IMR-90 (cell line): ENCODE results near the gene IL2RG. TPM values are rescaled to one million over a fixed set of nuclear protein-coding genes. Genes with fewer than 3 reads are reported as not detected.
A peak's percentile ranks its signal among the peaks of the same experiment; 100 is the strongest.

Experiments
- ATAC-seq: fragments of 200-7000 bp; cut with Tn5 transposase; 2 replicates; pipeline ENCODE4 v1.9.1; 2020; ENCODE audit warnings: low read depth, mild to moderate bottlenecking, moderate library complexity
- BruUV-seq: library from RNA; stranded (reverse); fragments of 400-500 nt; replicated peaks from 2 replicates; lab custom pipeline; 2021; lab: Mats Ljungman, UMichigan
- CTCF ChIA-PET: fragments of 300-600 bp; formaldehyde crosslinking; extraction: SDS; loops from one replicate; lab custom pipeline; 2021; ENCODE audit warnings: antibody characterized with exemption; lab: Yijun Ruan, JAX
- POLR2A ChIA-PET: fragments of 300-600 bp; sonication (Branson Sonifier 250); formaldehyde crosslinking; loops from one replicate; lab custom pipeline; 2022; ENCODE audit warnings: antibody characterized with exemption; ENCODE audit not compliant: unreplicated experiment; lab: Charles Lee
- DNase-seq: peaks from one replicate; pipeline ENCODE4 v3.0.0; 2013
- H2AFZ ChIP-seq: replicated peaks from 2 replicates; pipeline ENCODE3; 2013; ENCODE audit warnings: low read length, mild to moderate bottlenecking; ENCODE audit not compliant: poor library complexity
- H2AK5ac ChIP-seq: 2 replicates; pipeline ENCODE4 v1.6.1; 2013; ENCODE audit warnings: low read depth, low read length, inconsistent platforms
- H2AK9ac ChIP-seq: replicated peaks from 2 replicates; pipeline ENCODE3; 2013; ENCODE audit warnings: mild to moderate bottlenecking, low read depth, low read length, moderate library complexity; ENCODE audit not compliant: poor library complexity
- H2BK120ac ChIP-seq: 2 replicates; pipeline ENCODE4 v1.6.1; 2013; ENCODE audit warnings: low read depth, low read length, inconsistent platforms
- H2BK15ac ChIP-seq: 3 replicates; pipeline ENCODE4 v1.6.1; 2013; ENCODE audit warnings: low read depth, low read length, inconsistent platforms
- H2BK20ac ChIP-seq: 2 replicates; pipeline ENCODE4 v1.6.1; 2013; ENCODE audit warnings: low read depth, mild to moderate bottlenecking, inconsistent platforms, low read length, moderate library complexity
- H2BK5ac ChIP-seq: 2 replicates; pipeline ENCODE4 v1.6.1; 2013; ENCODE audit warnings: mild to moderate bottlenecking, low read depth, low read length, inconsistent platforms; ENCODE audit not compliant: poor library complexity, severe bottlenecking
- H3K14ac ChIP-seq: replicated peaks from 2 replicates; pipeline ENCODE4 v1.6.1; 2013; ENCODE audit warnings: low read depth, low read length, inconsistent platforms
- H3K18ac ChIP-seq: 2 replicates; pipeline ENCODE4 v1.6.1; 2013; ENCODE audit warnings: low read depth, low read length, control low read depth
- H3K23ac ChIP-seq: 2 replicates; pipeline ENCODE4 v1.6.1; 2013; ENCODE audit warnings: low read depth, low read length, inconsistent platforms
- H3K27ac ChIP-seq: 2 replicates; pipeline ENCODE4 v1.5.1; 2013; ENCODE audit warnings: mild to moderate bottlenecking, control low read depth, low read length; ENCODE audit not compliant: insufficient read depth
- H3K27me3 ChIP-seq: 2 replicates; pipeline ENCODE4 v1.6.1; 2013; ENCODE audit warnings: low read length; ENCODE audit not compliant: control insufficient read depth, insufficient read depth
- H3K36me3 ChIP-seq: 2 replicates; pipeline ENCODE4 v1.6.1; 2013; ENCODE audit warnings: low read length, mixed read lengths; ENCODE audit not compliant: control insufficient read depth, insufficient read depth
- H3K4ac ChIP-seq: 2 replicates; pipeline ENCODE4 v1.6.1; 2013; ENCODE audit warnings: low read depth, low read length, inconsistent platforms
- H3K4me1 ChIP-seq: 2 replicates; pipeline ENCODE4 v1.6.1; 2013; ENCODE audit warnings: low read length, mixed read lengths; ENCODE audit not compliant: control insufficient read depth, insufficient read depth
- H3K4me2 ChIP-seq: 2 replicates; pipeline ENCODE4 v1.6.1; 2013; ENCODE audit warnings: low read depth, mild to moderate bottlenecking, control low read depth, low read length, moderate library complexity
- H3K4me3 ChIP-seq: 2 replicates; pipeline ENCODE4 v1.5.1; 2013; ENCODE audit warnings: low read depth, mild to moderate bottlenecking, control low read depth, low read length, moderate library complexity; ENCODE audit not compliant: insufficient read depth
- H3K56ac ChIP-seq: 2 replicates; pipeline ENCODE4 v1.6.1; 2013; ENCODE audit warnings: low read length, inconsistent platforms; ENCODE audit not compliant: insufficient read depth; ENCODE audit errors: extremely low read depth
- H3K79me1 ChIP-seq, 2 experiments: 2 replicates each; pipeline ENCODE4 v1.6.1; 2013; ENCODE audit warnings: low read length in 2 of 2, inconsistent platforms in 1 of 2, low read depth in 1 of 2
- H3K9ac ChIP-seq: 2 replicates; pipeline ENCODE4 v1.6.1; 2013; ENCODE audit warnings: low read depth, low read length, control low read depth
- H3K9me1 ChIP-seq: 2 replicates; pipeline ENCODE4 v1.6.1; 2013; ENCODE audit warnings: low read length, inconsistent platforms; ENCODE audit not compliant: insufficient read depth
- H3K9me3 ChIP-seq: 2 replicates; pipeline ENCODE4 v1.6.1; 2013; ENCODE audit warnings: low read length; ENCODE audit not compliant: control insufficient read depth, insufficient read depth
- H4K20me1 ChIP-seq: 2 replicates; pipeline ENCODE4 v1.6.1; 2013; ENCODE audit warnings: low read length, inconsistent platforms; ENCODE audit not compliant: insufficient read depth
- H4K5ac ChIP-seq: 2 replicates; pipeline ENCODE4 v1.6.1; 2013; ENCODE audit warnings: mild to moderate bottlenecking, low read depth, low read length, control low read depth
- H4K8ac ChIP-seq, 2 experiments: 2 replicates each; pipeline ENCODE4 v1.6.1; 2013; ENCODE audit warnings: low read depth in 2 of 2, low read length in 2 of 2, control low read depth in 1 of 2, inconsistent platforms in 1 of 2
- H4K91ac ChIP-seq: 2 replicates; pipeline ENCODE4 v1.6.1; 2013; ENCODE audit warnings: low read depth, low read length, inconsistent platforms; ENCODE audit not compliant: insufficient read depth
- BHLHE40 ChIP-seq: fragments of 150-350 bp; IDR thresholded peaks from 2 replicates; pipeline ENCODE4 v1.6.1; 2016; ENCODE audit warnings: mild to moderate bottlenecking, low read depth, low read length
- CEBPB ChIP-seq: IDR thresholded peaks from 2 replicates; pipeline ENCODE4 v1.6.1; 2012; ENCODE audit warnings: low read depth, low read length, improper control_type of control experiment
- CHD1 ChIP-seq: IDR thresholded peaks from 2 replicates; pipeline ENCODE4 v1.6.1; 2012; ENCODE audit warnings: low read depth, low read length, improper control_type of control experiment
- FOS ChIP-seq: fragments of 150-350 bp; IDR thresholded peaks from 2 replicates; pipeline ENCODE4 v1.6.1; 2016; ENCODE audit warnings: low read depth, low read length
- MAFK ChIP-seq: IDR thresholded peaks from 2 replicates; pipeline ENCODE4 v1.6.1; 2012; ENCODE audit warnings: low read depth, low read length, improper control_type of control experiment
- MAZ ChIP-seq: IDR thresholded peaks from 2 replicates; pipeline ENCODE4 v1.6.1; 2012; ENCODE audit warnings: low read depth, mild to moderate bottlenecking, low read length, improper control_type of control experiment, moderate library complexity, borderline replicate concordance
- MXI1 ChIP-seq: IDR thresholded peaks from 2 replicates; pipeline ENCODE4 v1.6.1; 2012; ENCODE audit warnings: low read depth, mild to moderate bottlenecking, low read length, moderate library complexity, borderline replicate concordance
- NFE2L2 ChIP-seq: fragments of 150-350 bp; IDR thresholded peaks from 2 replicates; pipeline ENCODE4 v1.6.1; 2016; ENCODE audit warnings: low read depth, mild to moderate bottlenecking, low read length
- POLR2A ChIP-seq: IDR thresholded peaks from 2 replicates; pipeline ENCODE4 v1.6.1; 2012; ENCODE audit warnings: mild to moderate bottlenecking, low read depth, low read length
- RAD21 ChIP-seq: IDR thresholded peaks from 2 replicates; pipeline ENCODE4 v1.6.1; 2012; ENCODE audit warnings: low read length, improper control_type of control experiment
- RFX5 ChIP-seq: IDR thresholded peaks from 2 replicates; pipeline ENCODE4 v1.8.0; 2012; ENCODE audit warnings: low read depth, mild to moderate bottlenecking, low read length, moderate library complexity
- SMC3 ChIP-seq: fragments of 150-350 bp; IDR thresholded peaks from 2 replicates; pipeline ENCODE4 v1.6.1; 2016; ENCODE audit warnings: low read depth, mild to moderate bottlenecking, antibody characterized with exemption, low read length, moderate library complexity
- WGBS, 2 experiments: methylation state at CpG; one replicate each; pipeline versions ENCODE4 v1.1.5 to v1.1.7; 2013; ENCODE audit warnings: missing lambda C conversion rate in 2 of 2; ENCODE audit not compliant: insufficient read length in 1 of 2; ENCODE audit errors: extremely low coverage in 2 of 2; 5-methylcytosine and 5-hydroxymethylcytosine counted together
- dilution Hi-C: fragments of 300-500 bp; cut with HindIII; formaldehyde crosslinking; loops from one replicate; pipeline ENCODE4 v1.14.3; 2018; ENCODE audit warnings: low sequenced_read_pairs; ENCODE audit not compliant: unreplicated experiment
- in situ Hi-C: fragments of 300-500 bp; cut with MboI; formaldehyde crosslinking; loops from 3 replicates; pipeline ENCODE4 v1.14.3; 2019; ENCODE audit warnings: low sequenced_read_pairs, inconsistent platforms, mixed read lengths
- intact Hi-C: fragments of 100-400 bp; cut with micrococcal nuclease; formaldehyde crosslinking; loops from 2 replicates; pipeline ENCODE4 v1.10.0; 2022
- polyA plus RNA-seq, 3 experiments: library from polyadenylated mRNA; depleted of rRNA; stranded (reverse); fragments of >200 nt; gene quantifications; 2 replicates each; pipeline ENCODE4 v1.2.3, GENCODE V29; 2012; ENCODE audit warnings: low replicate concordance in 1 of 3
- total RNA-seq: library from RNA; depleted of rRNA; stranded (reverse); fragments of >200 nt; gene quantifications from 2 replicates; pipeline ENCODE4 v1.2.3, GENCODE V29; 2012
- TF ChIP-seq, protein P1 (sequence below): fragments of 150-350 bp; IDR thresholded peaks from 2 replicates; pipeline ENCODE4 v1.6.1; 2016; ENCODE audit warnings: low read depth, mild to moderate bottlenecking, low read length, moderate library complexity, borderline replicate concordance
- TF ChIP-seq, protein P2 (sequence below): conservative IDR thresholded peaks from 2 replicates; pipeline ENCODE4 v1.5.1; 2012; ENCODE audit warnings: mild to moderate bottlenecking, low read depth, low read length, improper control_type of control experiment
- TF ChIP-seq, protein P3 (sequence below): fragments of 150-350 bp; IDR thresholded peaks from 2 replicates; pipeline ENCODE4 v1.6.1; 2017; ENCODE audit warnings: mild to moderate bottlenecking, antibody characterized with exemption, low read length, low read depth

Gene IL2RG
- total and polyA plus RNA-seq, 2 of the 4 experiments (the other 2 are of a cell fraction): not detected

DNA sequence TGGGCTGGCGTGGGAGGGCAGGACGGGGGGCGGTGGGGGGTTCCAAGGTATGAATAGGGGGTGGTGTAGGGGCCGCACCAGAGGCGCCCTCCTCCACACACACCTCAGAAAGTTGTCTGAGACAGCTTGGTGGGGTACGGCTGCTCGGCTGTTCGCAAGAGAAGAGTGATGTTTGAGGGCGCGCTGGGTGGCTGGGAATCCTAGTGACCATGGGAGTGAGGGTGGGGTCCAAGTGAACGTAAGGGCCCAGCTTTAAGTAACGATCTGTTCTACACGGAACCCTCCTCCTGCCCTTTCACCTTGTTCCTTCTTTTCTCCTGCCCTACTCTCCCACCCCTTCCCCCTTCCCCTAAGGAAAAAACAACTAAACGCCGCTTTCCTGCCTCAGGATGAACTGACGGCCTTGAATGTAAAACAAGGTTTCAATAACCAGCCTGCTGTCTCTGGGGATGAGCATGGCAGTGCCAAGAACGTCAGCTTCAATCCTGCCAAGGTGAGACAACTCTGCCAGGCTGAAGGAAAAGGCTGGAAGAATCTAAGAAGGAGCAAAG lies 7.7 kb upstream of the IL2RG start:
- Histone ChIP-seq H3K79me1 (peaks cover 0 to 13% of the 10 kb centered on the region in 2 experiments; a peak in 2 of 4 replicates), H4K8ac (peak overlapping the region in 1 of 2 experiments; percentile 76; a peak in 1 of 4 replicates), H3K14ac (peak overlapping the region; percentile 83), H4K5ac (no peak overlapping the region), H2AFZ (peak overlapping the region; percentile 84), H3K4me3 (peak overlapping the region; percentile 71), H3K27ac (peak overlapping the region; percentile 85), H3K27me3 (peaks cover 2% of the 10 kb centered on the region; the same call in 1 of the 2 replicates), H4K91ac (peak overlapping the region; percentile 53), H3K23ac (peak overlapping the region; percentile 68), H2AK5ac (peak overlapping the region; percentile 66), H4K20me1 (no peaks in the 10 kb centered on the region), H2BK5ac (peak overlapping the region; percentile 25), H3K56ac (no peak overlapping the region; the same call in 1 of the 2 replicates), H3K9ac (peak overlapping the region; percentile 90), H2AK9ac (peak overlapping the region; percentile 89), H3K18ac (no peak overlapping the region), H2BK15ac (no peak overlapping the region), H3K9me1 (peaks cover 7% of the 10 kb centered on the region), H3K4ac (peak overlapping the region; percentile 72), H3K4me2 (peak overlapping the region; percentile 85), H3K9me3 (no peaks in the 10 kb centered on the region), H2BK20ac (no peak overlapping the region), H3K4me1 (no peaks in the 10 kb centered on the region; the same call in 1 of the 2 replicates), H3K36me3 (peaks cover 29% of the 10 kb centered on the region), H2BK120ac (no peak overlapping the region)
- DNase-seq (no peak), ATAC-seq (peak; percentile 33)
- ChIA-PET CTCF (no interaction called here), POLR2A (no interaction called here)
- no peak for TF ChIP-seq NFE2L2
- TF ChIP-seq RFX5: no peak
- no peak for TF ChIP-seq CHD1
- TF ChIP-seq MAFK: no peak
- no peak for TF ChIP-seq CEBPB
- TF ChIP-seq, protein P1, sequence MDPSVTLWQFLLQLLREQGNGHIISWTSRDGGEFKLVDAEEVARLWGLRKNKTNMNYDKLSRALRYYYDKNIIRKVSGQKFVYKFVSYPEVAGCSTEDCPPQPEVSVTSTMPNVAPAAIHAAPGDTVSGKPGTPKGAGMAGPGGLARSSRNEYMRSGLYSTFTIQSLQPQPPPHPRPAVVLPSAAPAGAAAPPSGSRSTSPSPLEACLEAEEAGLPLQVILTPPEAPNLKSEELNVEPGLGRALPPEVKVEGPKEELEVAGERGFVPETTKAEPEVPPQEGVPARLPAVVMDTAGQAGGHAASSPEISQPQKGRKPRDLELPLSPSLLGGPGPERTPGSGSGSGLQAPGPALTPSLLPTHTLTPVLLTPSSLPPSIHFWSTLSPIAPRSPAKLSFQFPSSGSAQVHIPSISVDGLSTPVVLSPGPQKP: no peak
- TF ChIP-seq, protein P2, sequence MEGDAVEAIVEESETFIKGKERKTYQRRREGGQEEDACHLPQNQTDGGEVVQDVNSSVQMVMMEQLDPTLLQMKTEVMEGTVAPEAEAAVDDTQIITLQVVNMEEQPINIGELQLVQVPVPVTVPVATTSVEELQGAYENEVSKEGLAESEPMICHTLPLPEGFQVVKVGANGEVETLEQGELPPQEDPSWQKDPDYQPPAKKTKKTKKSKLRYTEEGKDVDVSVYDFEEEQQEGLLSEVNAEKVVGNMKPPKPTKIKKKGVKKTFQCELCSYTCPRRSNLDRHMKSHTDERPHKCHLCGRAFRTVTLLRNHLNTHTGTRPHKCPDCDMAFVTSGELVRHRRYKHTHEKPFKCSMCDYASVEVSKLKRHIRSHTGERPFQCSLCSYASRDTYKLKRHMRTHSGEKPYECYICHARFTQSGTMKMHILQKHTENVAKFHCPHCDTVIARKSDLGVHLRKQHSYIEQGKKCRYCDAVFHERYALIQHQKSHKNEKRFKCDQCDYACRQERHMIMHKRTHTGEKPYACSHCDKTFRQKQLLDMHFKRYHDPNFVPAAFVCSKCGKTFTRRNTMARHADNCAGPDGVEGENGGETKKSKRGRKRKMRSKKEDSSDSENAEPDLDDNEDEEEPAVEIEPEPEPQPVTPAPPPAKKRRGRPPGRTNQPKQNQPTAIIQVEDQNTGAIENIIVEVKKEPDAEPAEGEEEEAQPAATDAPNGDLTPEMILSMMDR: no peak
- TF ChIP-seq MXI1: no peak
- no peak for TF ChIP-seq RAD21
- no peak for TF ChIP-seq MAZ
- TF ChIP-seq SMC3: no peak
- no peak for TF ChIP-seq POLR2A
- no peak for TF ChIP-seq BHLHE40
- TF ChIP-seq, protein P3, sequence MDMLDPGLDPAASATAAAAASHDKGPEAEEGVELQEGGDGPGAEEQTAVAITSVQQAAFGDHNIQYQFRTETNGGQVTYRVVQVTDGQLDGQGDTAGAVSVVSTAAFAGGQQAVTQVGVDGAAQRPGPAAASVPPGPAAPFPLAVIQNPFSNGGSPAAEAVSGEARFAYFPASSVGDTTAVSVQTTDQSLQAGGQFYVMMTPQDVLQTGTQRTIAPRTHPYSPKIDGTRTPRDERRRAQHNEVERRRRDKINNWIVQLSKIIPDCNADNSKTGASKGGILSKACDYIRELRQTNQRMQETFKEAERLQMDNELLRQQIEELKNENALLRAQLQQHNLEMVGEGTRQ: no peak
- no peak for TF ChIP-seq FOS
- intact Hi-C loops: no loop called here
- 33% methylated on average over 3 of the region's 17 CpGs; no CpG with 5 or more reads in 1 of the 2 experiments for WGBS, 2 experiments
- BruUV-seq: TSS peak; percentile 39
- in situ Hi-C loops: no loop called here
- dilution Hi-C loops: no loop called here
